SK-N-SH (cell line): Measurements from ENCODE around the gene BTD.

Experiments
- TF ChIP-seq, protein P1 (sequence below): fragments of 200-600 bp; sonication (generic); IDR thresholded peaks from 2 replicates; pipeline ENCODE4 v1.6.1; 2017; ENCODE audit warnings: antibody characterized with exemption, mild to moderate bottlenecking, moderate library complexity
- TF ChIP-seq, protein P2 (sequence below): IDR thresholded peaks from 2 replicates; pipeline ENCODE4 v1.6.1; 2012; ENCODE audit warnings: mild to moderate bottlenecking, low read depth, low read length, moderate library complexity

DNA sequence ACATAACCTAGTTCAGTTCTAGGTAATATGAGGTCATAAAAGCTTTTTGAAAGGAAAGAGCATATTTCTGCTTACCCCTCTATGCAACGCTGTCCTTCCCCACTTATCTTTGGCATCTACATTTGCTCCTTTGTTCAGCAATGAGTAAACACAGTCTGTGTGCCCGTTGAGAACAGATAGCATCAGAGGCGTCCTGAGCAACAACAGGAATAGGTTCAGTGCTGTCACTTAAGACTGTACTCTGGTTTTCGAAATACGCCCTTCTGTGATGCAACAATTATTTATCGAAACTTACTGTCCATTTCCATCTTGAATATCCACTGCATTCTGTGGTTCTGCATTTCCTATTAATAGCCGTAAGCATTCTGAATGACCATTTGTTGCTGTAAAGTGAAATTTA is 84.4 kb downstream of the BTD start:
- TF ChIP-seq, protein P1, sequence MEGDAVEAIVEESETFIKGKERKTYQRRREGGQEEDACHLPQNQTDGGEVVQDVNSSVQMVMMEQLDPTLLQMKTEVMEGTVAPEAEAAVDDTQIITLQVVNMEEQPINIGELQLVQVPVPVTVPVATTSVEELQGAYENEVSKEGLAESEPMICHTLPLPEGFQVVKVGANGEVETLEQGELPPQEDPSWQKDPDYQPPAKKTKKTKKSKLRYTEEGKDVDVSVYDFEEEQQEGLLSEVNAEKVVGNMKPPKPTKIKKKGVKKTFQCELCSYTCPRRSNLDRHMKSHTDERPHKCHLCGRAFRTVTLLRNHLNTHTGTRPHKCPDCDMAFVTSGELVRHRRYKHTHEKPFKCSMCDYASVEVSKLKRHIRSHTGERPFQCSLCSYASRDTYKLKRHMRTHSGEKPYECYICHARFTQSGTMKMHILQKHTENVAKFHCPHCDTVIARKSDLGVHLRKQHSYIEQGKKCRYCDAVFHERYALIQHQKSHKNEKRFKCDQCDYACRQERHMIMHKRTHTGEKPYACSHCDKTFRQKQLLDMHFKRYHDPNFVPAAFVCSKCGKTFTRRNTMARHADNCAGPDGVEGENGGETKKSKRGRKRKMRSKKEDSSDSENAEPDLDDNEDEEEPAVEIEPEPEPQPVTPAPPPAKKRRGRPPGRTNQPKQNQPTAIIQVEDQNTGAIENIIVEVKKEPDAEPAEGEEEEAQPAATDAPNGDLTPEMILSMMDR, result no peak
- TF ChIP-seq, protein P2, sequence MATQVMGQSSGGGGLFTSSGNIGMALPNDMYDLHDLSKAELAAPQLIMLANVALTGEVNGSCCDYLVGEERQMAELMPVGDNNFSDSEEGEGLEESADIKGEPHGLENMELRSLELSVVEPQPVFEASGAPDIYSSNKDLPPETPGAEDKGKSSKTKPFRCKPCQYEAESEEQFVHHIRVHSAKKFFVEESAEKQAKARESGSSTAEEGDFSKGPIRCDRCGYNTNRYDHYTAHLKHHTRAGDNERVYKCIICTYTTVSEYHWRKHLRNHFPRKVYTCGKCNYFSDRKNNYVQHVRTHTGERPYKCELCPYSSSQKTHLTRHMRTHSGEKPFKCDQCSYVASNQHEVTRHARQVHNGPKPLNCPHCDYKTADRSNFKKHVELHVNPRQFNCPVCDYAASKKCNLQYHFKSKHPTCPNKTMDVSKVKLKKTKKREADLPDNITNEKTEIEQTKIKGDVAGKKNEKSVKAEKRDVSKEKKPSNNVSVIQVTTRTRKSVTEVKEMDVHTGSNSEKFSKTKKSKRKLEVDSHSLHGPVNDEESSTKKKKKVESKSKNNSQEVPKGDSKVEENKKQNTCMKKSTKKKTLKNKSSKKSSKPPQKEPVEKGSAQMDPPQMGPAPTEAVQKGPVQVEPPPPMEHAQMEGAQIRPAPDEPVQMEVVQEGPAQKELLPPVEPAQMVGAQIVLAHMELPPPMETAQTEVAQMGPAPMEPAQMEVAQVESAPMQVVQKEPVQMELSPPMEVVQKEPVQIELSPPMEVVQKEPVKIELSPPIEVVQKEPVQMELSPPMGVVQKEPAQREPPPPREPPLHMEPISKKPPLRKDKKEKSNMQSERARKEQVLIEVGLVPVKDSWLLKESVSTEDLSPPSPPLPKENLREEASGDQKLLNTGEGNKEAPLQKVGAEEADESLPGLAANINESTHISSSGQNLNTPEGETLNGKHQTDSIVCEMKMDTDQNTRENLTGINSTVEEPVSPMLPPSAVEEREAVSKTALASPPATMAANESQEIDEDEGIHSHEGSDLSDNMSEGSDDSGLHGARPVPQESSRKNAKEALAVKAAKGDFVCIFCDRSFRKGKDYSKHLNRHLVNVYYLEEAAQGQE, result no peak
